Measurements from ENCODE around the gene RNF157. TPM values are rescaled to one million over a fixed set of nuclear protein-coding genes. Genes with fewer than 3 reads are reported as not detected.
A peak's percentile ranks its signal among the peaks of the same experiment; 100 is the strongest.

The RNF157 gene
- total and polyA plus RNA-seq, 2 of the 13 experiments (the other 11 are each of a cell fraction or from before 2014, with no cell fraction given) = 0.44 to 1.5 TPM

GRCh38 chr17:76132574-76133338, 107.5 kb downstream of the RNF157 start (continued):
- TF ChIP-seq, protein P1, sequence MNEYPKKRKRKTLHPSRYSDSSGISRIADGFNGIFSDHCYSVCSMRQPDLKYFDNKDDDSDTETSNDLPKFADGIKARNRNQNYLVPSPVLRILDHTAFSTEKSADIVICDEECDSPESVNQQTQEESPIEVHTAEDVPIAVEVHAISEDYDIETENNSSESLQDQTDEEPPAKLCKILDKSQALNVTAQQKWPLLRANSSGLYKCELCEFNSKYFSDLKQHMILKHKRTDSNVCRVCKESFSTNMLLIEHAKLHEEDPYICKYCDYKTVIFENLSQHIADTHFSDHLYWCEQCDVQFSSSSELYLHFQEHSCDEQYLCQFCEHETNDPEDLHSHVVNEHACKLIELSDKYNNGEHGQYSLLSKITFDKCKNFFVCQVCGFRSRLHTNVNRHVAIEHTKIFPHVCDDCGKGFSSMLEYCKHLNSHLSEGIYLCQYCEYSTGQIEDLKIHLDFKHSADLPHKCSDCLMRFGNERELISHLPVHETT (CRISPR knock-in tag; conservative IDR thresholded peaks at IDR 0.05) = no peak
- TF ChIP-seq ZNF878 (CRISPR knock-in tag; IDR thresholded peaks at IDR 0.05) (no peak), DPF2 (CRISPR knock-in tag; IDR thresholded peaks at IDR 0.05; ENCODE audit: borderline replicate concordance, low read depth) (peak; percentile 57; the same call in 1 of the 2 replicates), HOXA3 (CRISPR knock-in tag; IDR thresholded peaks at IDR 0.05) (peak; percentile 37; the same call in 1 of the 2 replicates), ZNF232 (CRISPR knock-in tag; IDR thresholded peaks at IDR 0.05; ENCODE audit: borderline replicate concordance) (no peak), HOXA9 (CRISPR knock-in tag; IDR thresholded peaks at IDR 0.05; ENCODE audit: borderline replicate concordance) (no peak), ZNF263 (CRISPR knock-in tag; IDR thresholded peaks at IDR 0.05) (no peak), ZNF382 (CRISPR knock-in tag; IDR thresholded peaks at IDR 0.05; ENCODE audit: borderline replicate concordance) (no peak), ZNF709 (CRISPR knock-in tag; IDR thresholded peaks at IDR 0.05) (no peak), ZNF501 (CRISPR knock-in tag; IDR thresholded peaks at IDR 0.05) (no peak; the same call in 1 of the 2 replicates), KLF15 (CRISPR knock-in tag; IDR thresholded peaks at IDR 0.05; ENCODE audit: borderline replicate concordance) (no peak), EEA1 (CRISPR knock-in tag; IDR thresholded peaks at IDR 0.05; ENCODE audit: borderline replicate concordance) (no peak), ETV6 (CRISPR knock-in tag; conservative IDR thresholded peaks at IDR 0.05) (no peak), REPIN1 (CRISPR knock-in tag; IDR thresholded peaks at IDR 0.05; ENCODE audit: borderline replicate concordance, low read depth) (no peak), PBX3 (CRISPR knock-in tag; IDR thresholded peaks at IDR 0.05; ENCODE audit: borderline replicate concordance) (no peak), KDM3A (CRISPR knock-in tag; IDR thresholded peaks at IDR 0.05; ENCODE audit: low read depth) (no peak), ZNF609 (CRISPR knock-in tag; IDR thresholded peaks at IDR 0.05; ENCODE audit: borderline replicate concordance) (peak; percentile 73; the same call in 1 of the 2 replicates), ZNF782 (CRISPR knock-in tag; IDR thresholded peaks at IDR 0.05; ENCODE audit: borderline replicate concordance) (peak; percentile 71; the same call in 1 of the 2 replicates)
- TF ChIP-seq, protein P2, sequence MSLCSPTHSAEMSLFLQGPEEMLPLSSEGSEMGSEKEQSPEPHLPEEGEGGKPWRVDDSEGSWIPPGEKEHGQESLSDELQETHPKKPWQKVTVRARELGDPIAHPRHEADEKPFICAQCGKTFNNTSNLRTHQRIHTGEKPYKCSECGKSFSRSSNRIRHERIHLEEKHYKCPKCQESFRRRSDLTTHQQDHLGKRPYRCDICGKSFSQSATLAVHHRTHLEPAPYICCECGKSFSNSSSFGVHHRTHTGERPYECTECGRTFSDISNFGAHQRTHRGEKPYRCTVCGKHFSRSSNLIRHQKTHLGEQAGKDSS (CRISPR knock-in tag; IDR thresholded peaks at IDR 0.05; ENCODE audit: borderline replicate concordance, low read depth) = 0 out of 2 replicates have a peak, but pooled peaks have one; percentile 66
- TF ChIP-seq, protein P3, sequence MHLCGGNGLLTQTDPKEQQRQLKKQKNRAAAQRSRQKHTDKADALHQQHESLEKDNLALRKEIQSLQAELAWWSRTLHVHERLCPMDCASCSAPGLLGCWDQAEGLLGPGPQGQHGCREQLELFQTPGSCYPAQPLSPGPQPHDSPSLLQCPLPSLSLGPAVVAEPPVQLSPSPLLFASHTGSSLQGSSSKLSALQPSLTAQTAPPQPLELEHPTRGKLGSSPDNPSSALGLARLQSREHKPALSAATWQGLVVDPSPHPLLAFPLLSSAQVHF (CRISPR knock-in tag; IDR thresholded peaks at IDR 0.05) = no peak
